Gastroesophageal sphincter (tissue), 4 donors: ENCODE results near the gene RETSAT. TPM values are rescaled to one million over a fixed set of nuclear protein-coding genes. Genes with fewer than 3 reads are reported as not detected.

Experiments
- ATAC-seq: fragments of 150-250 bp; one replicate; pipeline ENCODE4 v1.9.1; 2016; ENCODE audit warnings: mild to moderate bottlenecking, moderate library complexity
- H3K27ac ChIP-seq, 4 donors: fragments of 200-600 bp; sonication (generic) in 3 of 4; 1 replicate in 3 of 4; 2 replicates in 1 of 4; pipeline ENCODE4 v1.5.1; 2016 to 2019
- H3K27me3 ChIP-seq: fragments of 200-600 bp; sonication (generic); one replicate; pipeline ENCODE4 v1.5.1; 2019
- H3K36me3 ChIP-seq, 2 donors: fragments of 200-600 bp; sonication (generic); one replicate each; pipeline ENCODE4 v1.5.1; 2019; ENCODE audit warnings: control low read depth in 1 of 2
- H3K4me1 ChIP-seq, 3 donors: fragments of 200-600 bp; sonication (generic); 1 replicate in 2 of 3; 2 replicates in 1 of 3; pipeline ENCODE4 v1.5.1; 2016 to 2019; ENCODE audit warnings: control low read depth in 2 of 3
- H3K4me3 ChIP-seq, 2 donors: fragments of 200-600 bp; sonication (generic); one replicate each; pipeline ENCODE4 v1.5.1; 2019; ENCODE audit warnings: mild to moderate bottlenecking in 1 of 2, moderate library complexity in 1 of 2
- H3K9me3 ChIP-seq, 3 donors: fragments of 200-600 bp; sonication (generic); one replicate each; pipeline ENCODE4 v1.5.1; 2017 to 2019; ENCODE audit warnings: control low read depth in 2 of 3
- CTCF ChIP-seq, 4 experiments: fragments of 200-600 bp in 2 of 4; fragments of 450-650 bp in 2 of 4; sonication (generic) in 1 of 4; IDR thresholded peaks; one replicate each; pipeline ENCODE4 v1.5.1; 2017 to 2019; ENCODE audit warnings: antibody characterized with exemption in 4 of 4, mild to moderate bottlenecking in 2 of 4, moderate library complexity in 2 of 4
- EP300 ChIP-seq: sonication (generic); formaldehyde crosslinking; IDR thresholded peaks from one replicate; pipeline ENCODE4 v1.6.1; 2017; ENCODE audit warnings: antibody characterized with exemption, mild to moderate bottlenecking
- POLR2A ChIP-seq, 2 donors: fragments of 450-650 bp; IDR thresholded peaks; one replicate each; pipeline ENCODE4 v1.6.1; 2017; ENCODE audit warnings: antibody characterized with exemption in 2 of 2, mild to moderate bottlenecking in 2 of 2, moderate library complexity in 1 of 2
- POLR2AphosphoS5 ChIP-seq: sonication (generic); formaldehyde crosslinking; IDR thresholded peaks from one replicate; pipeline ENCODE4 v1.6.1; 2017; ENCODE audit warnings: antibody characterized with exemption
- WGBS, 2 donors: methylation state at CpG; one replicate each; pipeline ENCODE4 v1.1.5; 2018; ENCODE audit warnings: low coverage in 1 of 2; 5-methylcytosine and 5-hydroxymethylcytosine counted together
- small RNA-seq, 4 donors: library from RNA; depleted of rRNA; stranded (forward); fragments of <200 nt; gene quantifications; one replicate each; pipeline ENCODE3, GENCODE V24; 2016
- total RNA-seq, 4 donors: library from RNA; depleted of rRNA; stranded (reverse); fragments of >200 nt; gene quantifications; one replicate each; pipeline ENCODE4 v1.1.0, GENCODE V29; 2016

Gene RETSAT
- total RNA-seq, 4 donors from 2014 or later, result 29.5 to 61.8 (median 44.9) TPM

- WGBS, 2 donors, result 20 to 42% methylated on average over 1 to 6 of the region's 6 CpGs
- no peaks in the 10 kb centered on the region for H3K9me3 ChIP-seq
- H3K27me3 ChIP-seq, result no peaks in the 10 kb centered on the region
- no peak overlapping the region for H3K27ac ChIP-seq
- H3K36me3 ChIP-seq, result peaks cover 0 to 53% of the 10 kb centered on the region in 2 donors
- ATAC-seq, result no peak
- peaks cover 0 to 18% (median 0%) of the 10 kb centered on the region in 3 donors for H3K4me1 ChIP-seq
- TF ChIP-seq POLR2AphosphoS5 (no peak), POLR2A (IDR thresholded peaks at IDR 0.05) (no peak), EP300 (no peak), CTCF (IDR thresholded peaks at IDR 0.05) (no peak)
- H3K4me3 ChIP-seq, result no peak overlapping the region
Measured at GRCh38 chr2:85302121-85302520, 52.2 kb downstream of the RETSAT start.

Small RNA genes lying within 50 kb of the gene (small RNA-seq; reads per million reads assigned to genes)
- gene AC062037.1 (0 reads per million in 4 donors), gene AC062037.2 (0 reads per million in 4 donors), gene RF00019 (0 reads per million in 4 donors), gene RN7SL113P (0 reads per million in 4 donors)

Other genes with a start within 250 kb of the RETSAT start
- 10 to 100 TPM in 1 of 4 donors, 1 to 10 TPM in 3; 4.0 to 13.0 (median 5.3) TPM for gene TCF7L1, start 221.1 kb downstream of the RETSAT start, total RNA-seq
- gene TGOLN2, start 26.5 kb downstream of the RETSAT start, total RNA-seq, result 100 to 1,000 TPM; 115 to 153 (median 124) TPM
- gene ELMOD3, start 241 bp upstream of the RETSAT start, total RNA-seq, result 10 to 100 TPM; 12.4 to 25.8 (median 18.0) TPM
- 10 to 100 TPM; 42.2 to 69.2 (median 60.2) TPM for gene CAPG, start 55.8 kb upstream of the RETSAT start, total RNA-seq
- gene SH2D6, start 64.2 kb upstream of the RETSAT start, total RNA-seq, result not detected
- 100 to 1,000 TPM in 2 of 4 donors, 10 to 100 TPM in 2; 68.5 to 295 (median 130) TPM for gene MAT2A, start 184.6 kb upstream of the RETSAT start, total RNA-seq
- gene GGCX, start 207.0 kb upstream of the RETSAT start, total RNA-seq, result 10 to 100 TPM; 16.2 to 29.3 (median 24.3) TPM
- gene VAMP8, start 223.1 kb upstream of the RETSAT start, total RNA-seq, result 10 to 100 TPM in 2 of 4 donors, 1 to 10 TPM in 1, not detected in 1; 4.9 to 30.5 (median 13.6) TPM
- 10 to 100 TPM; 37.6 to 56.5 (median 51.2) TPM for gene VAMP5, start 229.9 kb upstream of the RETSAT start, total RNA-seq
- 100 to 1,000 TPM; 113 to 174 (median 148) TPM for gene RNF181, start 241.2 kb upstream of the RETSAT start, total RNA-seq
- gene TMEM150A, start 248.2 kb upstream of the RETSAT start, total RNA-seq, result 10 to 100 TPM; 17.6 to 26.9 (median 19.9) TPM